GM18867 (cell line): ENCODE measurements around the gene SURF6.
"Not testable (repeated sequence)": the region's sequence is repeated elsewhere in the genome, so short reads cannot be mapped to it uniquely, and the experiment has no call there.

Experiments used
- ATAC-seq: cut with Tn5 transposase; IDR thresholded peaks from one replicate; pipeline ENCODE4 v1.9.1; 2021; ENCODE audit warnings: mild to moderate bottlenecking, moderate library complexity; ENCODE audit not compliant: unreplicated experiment

SURF6 gene

DNA sequence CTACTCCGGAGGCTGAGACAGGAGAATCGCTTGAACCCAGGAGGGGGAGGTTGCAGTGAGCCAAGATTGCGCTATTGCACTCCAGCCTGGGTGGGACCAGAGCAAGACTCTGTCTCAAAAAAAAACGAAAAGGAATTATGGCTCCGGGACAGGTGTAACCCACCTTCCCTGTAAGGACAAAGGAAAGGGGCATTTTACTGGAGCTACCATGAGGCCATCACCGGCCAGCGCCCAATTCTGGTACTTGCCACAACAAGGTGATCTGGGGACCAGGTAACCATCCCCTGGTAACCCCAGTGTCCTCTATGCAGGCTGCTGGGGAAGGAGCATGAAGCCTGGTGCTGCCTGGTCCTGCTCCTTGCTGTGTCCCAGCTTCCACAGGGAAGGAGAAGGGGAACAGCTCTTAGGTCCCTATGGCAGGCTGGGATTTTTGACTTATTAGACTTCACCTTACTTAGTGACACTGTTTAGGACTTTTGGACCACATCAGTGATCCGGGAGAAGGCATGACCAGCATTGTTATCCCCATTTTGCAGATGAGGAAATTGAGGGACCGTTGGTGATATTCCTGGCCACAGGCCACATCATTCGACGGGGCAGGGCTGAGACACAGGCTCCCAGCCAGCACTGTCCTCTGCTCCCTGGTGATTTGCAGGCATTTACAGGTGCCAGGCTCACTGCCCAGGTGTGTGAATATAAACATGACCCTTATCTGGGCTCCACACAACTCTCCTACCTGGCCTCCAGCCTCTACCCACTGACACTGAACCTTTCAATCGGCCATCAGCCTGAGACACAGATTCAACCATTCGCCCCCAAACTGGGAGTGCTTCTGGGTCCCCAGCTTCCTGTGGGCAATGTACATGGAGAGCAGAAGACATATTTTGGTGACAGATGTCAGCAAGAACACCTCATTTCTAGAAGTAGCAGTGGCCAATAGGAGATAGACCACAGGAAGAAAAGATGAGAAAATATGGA lies 34.4 kb downstream of the SURF6 start:
- ATAC-seq, result no peak

DNA sequence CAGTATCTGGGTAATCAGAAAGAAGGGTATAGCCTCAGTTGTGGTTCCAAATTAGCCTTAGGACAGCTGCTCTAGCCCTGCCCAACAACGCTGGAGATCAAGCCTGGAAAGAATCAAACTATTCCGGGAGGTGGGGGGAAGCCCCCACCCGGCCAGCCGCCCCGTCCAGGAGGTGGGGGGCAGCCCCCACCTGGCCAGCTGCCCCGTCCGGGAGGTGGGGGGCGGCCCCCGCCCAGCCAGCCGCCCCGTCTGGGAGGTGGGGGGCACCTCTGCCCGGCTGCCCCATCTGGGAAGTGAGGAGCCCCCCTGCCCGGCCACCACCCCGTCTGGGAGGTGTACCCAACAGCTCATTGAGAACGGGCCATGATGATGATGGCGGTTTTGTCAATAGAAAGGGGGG lies 36.0 kb downstream of the SURF6 start:
- not testable (repeated sequence) for ATAC-seq

DNA sequence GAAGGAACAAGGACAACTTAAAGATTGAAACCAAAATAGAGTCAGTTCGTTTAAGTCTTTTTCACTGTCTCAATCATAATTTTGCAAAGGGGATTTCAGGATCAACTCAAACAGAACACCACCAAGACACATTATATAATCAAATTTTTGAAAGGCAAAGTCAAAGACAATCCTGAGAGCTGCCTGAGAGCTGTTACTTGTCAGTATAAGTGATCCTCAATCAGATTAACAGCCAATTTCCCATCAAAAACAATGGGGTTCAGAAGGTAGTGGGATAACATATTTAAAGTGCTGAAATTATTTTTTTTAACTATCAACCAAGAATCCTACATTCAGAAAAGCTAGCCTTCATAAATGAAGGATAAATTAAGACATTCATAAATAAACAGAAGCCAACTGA lies 41.7 kb downstream of the SURF6 start:
- ATAC-seq, result no peak

DNA sequence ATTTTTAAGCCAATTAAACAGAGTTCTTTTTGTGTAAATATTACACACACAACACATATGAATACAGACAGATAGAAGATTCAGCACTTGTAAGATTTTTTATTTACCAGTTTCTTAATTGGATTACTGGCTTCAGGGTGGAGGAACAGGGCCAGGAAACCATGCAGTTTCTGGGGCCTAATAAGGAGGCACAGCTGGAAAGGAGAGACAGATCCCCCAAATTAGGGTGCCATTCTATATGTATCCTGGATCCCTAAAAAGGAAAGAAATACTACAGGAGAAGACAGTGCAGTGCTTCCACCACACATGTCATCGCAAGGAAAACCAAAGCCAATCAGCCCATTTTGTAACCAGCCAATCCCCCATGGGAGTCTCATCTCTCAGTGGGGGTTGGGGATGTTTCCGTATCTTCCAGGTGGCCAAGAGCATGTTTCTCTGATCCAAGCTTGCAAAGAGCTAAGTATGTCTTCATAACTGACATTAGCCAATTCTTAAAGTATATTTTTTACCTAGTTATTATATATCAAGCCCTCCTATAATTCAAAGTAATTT lies 45.2 kb downstream of the SURF6 start:
- no peak for ATAC-seq

DNA sequence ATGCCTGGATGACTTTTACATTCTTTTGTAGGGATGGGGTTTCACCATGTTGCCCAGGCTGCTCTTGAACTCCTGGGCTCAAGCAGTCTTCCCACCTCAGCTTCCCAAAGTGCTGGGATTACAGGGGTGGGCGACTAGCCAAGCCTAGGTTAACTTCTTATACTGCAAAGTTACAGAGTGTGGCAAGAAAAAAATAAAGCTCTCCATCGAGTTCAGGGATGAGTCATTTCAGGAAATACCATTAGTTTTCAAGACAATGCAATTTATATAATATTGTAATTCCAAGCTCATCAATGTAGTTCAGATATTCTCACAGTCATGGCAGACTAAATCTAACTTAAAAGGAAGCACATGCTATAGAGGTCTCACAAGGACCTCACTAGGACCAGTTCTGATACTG lies 49.5 kb downstream of the SURF6 start:
- ATAC-seq, result no peak

DNA sequence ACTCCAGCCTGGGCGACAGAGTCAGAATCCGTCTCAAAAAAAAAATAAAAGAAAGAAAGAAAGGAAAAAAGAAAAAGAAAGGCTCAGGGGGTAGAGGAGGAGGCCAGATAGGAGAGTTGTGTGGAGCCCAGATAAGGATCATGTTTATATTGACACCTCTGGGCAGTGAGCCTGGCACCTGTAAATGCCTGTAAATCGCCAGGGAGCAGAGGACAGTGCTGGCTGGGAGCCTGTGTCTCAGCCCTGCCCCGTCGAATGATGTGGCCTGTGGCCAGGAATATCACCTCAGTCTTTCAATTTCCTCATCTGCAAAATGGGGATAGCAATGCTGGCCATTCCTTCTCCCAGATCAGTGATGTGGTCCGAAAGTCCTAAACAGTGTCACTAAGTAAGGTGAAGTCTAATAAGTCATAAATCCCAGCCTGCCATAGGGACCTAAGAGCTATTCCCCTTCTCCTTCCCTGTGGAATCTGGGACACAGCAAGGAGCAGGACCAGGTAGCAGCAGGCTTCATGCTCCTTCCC lies 50.7 kb downstream of the SURF6 start:
- ATAC-seq, result no peak

DNA sequence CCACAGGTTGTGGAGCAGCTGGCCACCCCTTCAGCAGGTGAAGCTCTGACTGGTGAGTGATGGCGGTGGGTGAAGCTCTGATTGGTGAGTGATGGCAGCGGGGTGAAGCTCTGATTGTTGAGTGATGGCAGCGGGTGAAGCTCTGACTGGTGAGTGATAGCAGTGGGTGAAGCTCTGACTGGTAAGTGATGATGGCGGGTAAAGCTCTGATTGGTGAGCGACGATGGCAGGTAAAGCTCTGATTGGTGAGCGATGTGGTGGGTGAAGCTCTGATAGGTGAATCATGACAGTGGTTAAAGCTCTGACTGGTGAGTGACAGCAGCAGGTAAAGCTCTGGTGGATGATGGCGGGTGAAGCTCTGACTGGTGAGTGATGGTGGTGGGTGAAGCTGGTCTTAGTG lies 51.6 kb downstream of the SURF6 start:
- no peak for ATAC-seq

DNA sequence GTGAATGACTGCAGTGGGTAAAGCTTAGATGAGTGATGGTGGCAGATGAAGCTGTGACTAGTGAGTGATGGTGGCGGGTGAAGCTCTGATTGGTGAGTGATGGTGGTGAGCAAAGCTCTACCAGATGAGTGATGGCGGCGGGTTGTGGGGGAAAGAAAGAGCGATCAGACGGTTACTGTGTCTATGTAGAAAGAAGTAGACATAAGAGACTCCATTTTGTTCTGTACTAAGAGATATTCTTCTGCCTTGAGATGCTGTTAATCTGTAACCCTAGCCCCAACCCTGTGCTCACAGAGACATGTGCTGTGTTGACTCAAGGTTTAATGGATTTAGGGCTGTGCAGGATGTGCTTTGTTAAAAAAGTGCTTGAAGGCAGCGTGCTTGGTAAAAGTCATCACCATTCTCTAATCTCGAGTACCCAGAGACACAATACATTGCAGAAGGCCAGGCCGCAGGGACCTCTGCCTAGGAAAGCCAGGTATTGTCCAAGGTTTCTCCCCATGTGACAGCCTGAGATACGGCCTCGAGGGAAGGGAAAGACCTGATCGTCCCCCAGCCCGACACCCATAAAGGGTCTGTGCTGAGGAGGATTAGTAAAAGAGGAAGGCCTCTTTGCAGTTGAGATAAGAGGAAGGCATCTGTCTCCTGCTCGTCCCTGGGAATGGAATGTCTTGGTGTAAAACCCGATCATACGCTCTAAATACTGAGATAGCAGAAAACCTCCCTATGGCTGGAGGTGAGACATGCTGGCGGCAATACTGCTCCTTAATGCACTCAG lies 52.5 kb downstream of the SURF6 start:
- not testable (repeated sequence) for ATAC-seq

DNA sequence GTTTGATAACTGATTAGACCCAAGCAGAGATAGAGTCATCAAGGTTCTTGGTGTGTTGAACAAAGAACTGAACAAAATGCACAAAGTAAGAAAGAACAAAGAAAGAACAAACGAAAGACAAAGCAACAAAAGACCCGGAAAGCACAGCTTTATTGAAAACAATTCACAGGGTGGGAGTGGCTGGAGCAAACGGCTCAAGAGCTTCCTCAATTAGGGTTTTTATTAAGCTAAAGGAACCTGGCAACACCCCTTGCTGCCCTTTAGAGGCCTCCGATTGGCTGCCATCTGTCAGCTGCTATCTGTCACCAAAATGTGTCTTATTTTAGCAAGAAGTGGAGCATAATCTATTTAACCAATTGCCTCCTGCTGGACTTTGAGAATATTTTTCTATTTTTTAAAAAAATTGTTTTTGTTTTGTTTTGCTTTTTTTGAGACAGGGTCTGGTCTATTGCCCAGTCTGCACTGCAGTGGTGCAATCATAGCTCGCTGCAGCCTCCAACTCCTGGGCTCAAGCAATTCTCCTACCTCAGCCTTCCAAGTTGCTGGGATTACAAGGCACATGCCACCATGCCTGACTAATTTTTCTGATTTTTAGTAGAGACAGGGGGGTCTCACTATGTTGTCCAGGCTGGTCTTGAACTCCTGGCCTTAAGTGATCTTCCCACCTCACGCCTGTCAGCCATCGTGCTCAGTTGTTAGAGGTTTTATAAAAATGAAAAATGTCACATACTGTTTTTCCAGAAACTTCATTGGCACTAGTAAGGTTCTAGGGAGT lies 53.3 kb downstream of the SURF6 start:
- ATAC-seq, result no peak

DNA sequence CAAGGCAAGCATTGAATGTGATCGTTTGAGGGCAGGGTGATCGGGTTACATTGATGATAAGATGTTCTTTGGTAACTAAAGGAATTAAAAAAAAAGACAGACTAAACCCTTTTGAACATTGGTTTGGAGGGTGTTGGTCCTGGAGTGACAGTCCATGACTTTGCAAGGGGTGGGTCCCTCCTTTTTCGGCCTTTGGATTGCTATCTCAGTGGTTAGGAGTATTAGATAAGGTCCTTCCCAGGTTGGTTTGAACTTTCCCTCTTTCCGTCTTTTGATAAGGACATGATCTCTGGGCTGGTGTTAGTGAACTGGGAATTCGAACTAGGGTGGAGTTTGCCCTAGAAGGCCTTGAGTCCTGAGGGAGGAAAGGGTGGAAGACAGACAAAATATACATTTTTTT lies 55.6 kb downstream of the SURF6 start:
- ATAC-seq, result no peak
